Lung (tissue), 12 donors: Measurements from ENCODE around the gene ADAM12. TPM values are rescaled to one million over a fixed set of nuclear protein-coding genes. Genes with fewer than 3 reads are reported as not detected.

Experiments used
- ATAC-seq: fragments of 200-7000 bp; cut with Tn5 transposase; one replicate; pipeline ENCODE4 v1.9.1; 2020; ENCODE audit warnings: moderate number of reproducible peaks; ENCODE audit not compliant: insufficient read depth, low FRiP score
- DNase-seq, 3 donors: peaks; one replicate each; pipeline ENCODE4 v3.0.0-alpha.2; 2013 to 2017
- H3K27ac ChIP-seq, 2 donors: one replicate each; pipeline ENCODE4 v1.5.1; 2013; ENCODE audit warnings: mild to moderate bottlenecking in 2 of 2, moderate library complexity in 2 of 2, control low read depth in 1 of 2, inconsistent platforms in 1 of 2, low read depth in 1 of 2, low read length in 1 of 2
- H3K27me3 ChIP-seq, 3 donors: one replicate each; pipeline ENCODE4 v1.5.1; 2013; ENCODE audit warnings: low read length in 2 of 3; ENCODE audit not compliant: control insufficient read depth in 3 of 3, insufficient read depth in 3 of 3
- H3K36me3 ChIP-seq, 4 donors: one replicate each; pipeline ENCODE4 v1.5.1; 2013; ENCODE audit warnings: low read length in 4 of 4, mild to moderate bottlenecking in 1 of 4, moderate library complexity in 1 of 4; ENCODE audit not compliant: control insufficient read depth in 4 of 4, insufficient read depth in 4 of 4
- H3K4me1 ChIP-seq, 5 donors: one replicate each; pipeline ENCODE4 v1.5.1; 2013; ENCODE audit warnings: low read length in 5 of 5, mild to moderate bottlenecking in 2 of 5, moderate library complexity in 1 of 5; ENCODE audit not compliant: control insufficient read depth in 5 of 5, insufficient read depth in 5 of 5
- H3K4me3 ChIP-seq: one replicate; pipeline ENCODE4 v1.5.1; 2013; ENCODE audit warnings: mild to moderate bottlenecking, control low read depth, moderate library complexity
- H3K9ac ChIP-seq, 2 donors: one replicate each; pipeline ENCODE4 v1.5.1; 2013; ENCODE audit warnings: low read length in 2 of 2, control low read depth in 1 of 2; ENCODE audit not compliant: insufficient read depth in 1 of 2
- H3K9me3 ChIP-seq, 4 donors: one replicate each; pipeline ENCODE4 v1.5.1; 2013; ENCODE audit warnings: low read length in 3 of 4, mild to moderate bottlenecking in 1 of 4, moderate library complexity in 1 of 4; ENCODE audit not compliant: control insufficient read depth in 4 of 4, insufficient read depth in 3 of 4
- CTCF ChIP-seq: IDR thresholded peaks from 2 replicates; pipeline ENCODE4 v1.5.1; 2012; ENCODE audit warnings: mild to moderate bottlenecking; ENCODE audit errors: control extremely low read depth, extremely low read depth
- WGBS, 2 donors: extraction: QIAGEN DNeasy Blood & Tissue Kit; methylation state at CpG; one replicate each; pipeline ENCODE4 v1.1.7; 2013; 5-methylcytosine and 5-hydroxymethylcytosine counted together
- polyA plus RNA-seq, 2 donors: library from polyadenylated mRNA; stranded (reverse); fragments of 200-250 nt; gene quantifications; one replicate each; pipeline ENCODE4 v1.2.1, GENCODE V29; 2013
- total RNA-seq, 2 donors: library from RNA; depleted of rRNA in 1 of 2; stranded (reverse); fragments of >200 nt in 1 of 2; gene quantifications; one replicate each; pipeline ENCODE4 v1.2.1, GENCODE V29; 2014 to 2021
- donor health status: control.
- donor health status: control.
- donor health status: Bipolar disorder and iron deficiency.
- donor health status: healthy.
- donor health status: DM: yes; HTN: yes; CAD: no.

Gene ADAM12
- total and polyA plus RNA-seq, 4 donors, result 0.16 to 5.8 (median 0.85) TPM

- Histone ChIP-seq H3K4me3 (no peak overlapping the region), H3K36me3 (no peaks in the 10 kb centered on the region), H3K9ac (no peak overlapping the region), H3K9me3 (no peaks in the 10 kb centered on the region), H3K27ac (no peak overlapping the region), H3K27me3 (no peaks in the 10 kb centered on the region), H3K4me1 (peaks cover 0 to 11% (median 0%) of the 10 kb centered on the region in 5 donors)
- TF ChIP-seq CTCF, result no peak
- ATAC-seq, result no peak
- 80 to 86% methylated on average over 2 of the region's 2 CpGs for WGBS, 2 donors
- DNase-seq, result no peak
These were observed 160.5 kb downstream of the ADAM12 start for GRCh38 chr10:126227762-126228134.

- Histone ChIP-seq H3K4me3 (no peak overlapping the region), H3K9me3 (no peaks in the 10 kb centered on the region), H3K4me1 (peaks cover 0 to 15% (median 0%) of the 10 kb centered on the region in 5 donors), H3K36me3 (no peaks in the 10 kb centered on the region), H3K9ac (no peak overlapping the region), H3K27ac (no peak overlapping the region), H3K27me3 (no peaks in the 10 kb centered on the region)
- WGBS, 2 donors, result 89 to 92% methylated on average over 10 of the region's 10 CpGs
- TF ChIP-seq CTCF, result no peak
- ATAC-seq, result no peak
- DNase-seq, result no peak
These were observed 161.1 kb downstream of the ADAM12 start for GRCh38 chr10:126226988-126227761.

GRCh38 chr10:126226205-126226604 is 162.1 kb downstream of the ADAM12 start:
- peaks cover 0 to 15% (median 0%) of the 10 kb centered on the region in 5 donors for H3K4me1 ChIP-seq
- H3K9ac ChIP-seq, result no peak overlapping the region
- 87 to 91% methylated on average over 9 of the region's 9 CpGs for WGBS, 2 donors
- no peak overlapping the region for H3K4me3 ChIP-seq
- DNase-seq, result no peak
- TF ChIP-seq CTCF, result no peak
- H3K9me3 ChIP-seq, result no peaks in the 10 kb centered on the region
- H3K27ac ChIP-seq, result no peak overlapping the region
- no peaks in the 10 kb centered on the region for H3K36me3 ChIP-seq
- H3K27me3 ChIP-seq, result no peaks in the 10 kb centered on the region
- ATAC-seq, result no peak

GRCh38 chr10:126225672-126226008 is 162.6 kb downstream of the ADAM12 start:
- Histone ChIP-seq H3K9me3 (no peaks in the 10 kb centered on the region), H3K27me3 (no peaks in the 10 kb centered on the region), H3K36me3 (no peaks in the 10 kb centered on the region), H3K4me3 (no peak overlapping the region), H3K27ac (no peak overlapping the region), H3K4me1 (peaks cover 0 to 15% (median 0%) of the 10 kb centered on the region in 5 donors), H3K9ac (no peak overlapping the region)
- ATAC-seq (no peak), DNase-seq (peak in 1 of 3 donors; percentile 60)
- no peak for TF ChIP-seq CTCF
- whole genome bisulfite sequencing, 2 donors, result 61 to 67% methylated on average over 9 of the region's 9 CpGs
